ENCODE measurements around the gene HDAC1. TPM values are rescaled to one million over a fixed set of nuclear protein-coding genes. Genes with fewer than 3 reads are reported as not detected.
"Not testable (repeated sequence)": the region's sequence is repeated elsewhere in the genome, so short reads cannot be mapped to it uniquely, and the experiment has no call there.

HDAC1 gene
- total RNA-seq, 2 experiments from 2014 or later, result 259 to 263 TPM

DNA sequence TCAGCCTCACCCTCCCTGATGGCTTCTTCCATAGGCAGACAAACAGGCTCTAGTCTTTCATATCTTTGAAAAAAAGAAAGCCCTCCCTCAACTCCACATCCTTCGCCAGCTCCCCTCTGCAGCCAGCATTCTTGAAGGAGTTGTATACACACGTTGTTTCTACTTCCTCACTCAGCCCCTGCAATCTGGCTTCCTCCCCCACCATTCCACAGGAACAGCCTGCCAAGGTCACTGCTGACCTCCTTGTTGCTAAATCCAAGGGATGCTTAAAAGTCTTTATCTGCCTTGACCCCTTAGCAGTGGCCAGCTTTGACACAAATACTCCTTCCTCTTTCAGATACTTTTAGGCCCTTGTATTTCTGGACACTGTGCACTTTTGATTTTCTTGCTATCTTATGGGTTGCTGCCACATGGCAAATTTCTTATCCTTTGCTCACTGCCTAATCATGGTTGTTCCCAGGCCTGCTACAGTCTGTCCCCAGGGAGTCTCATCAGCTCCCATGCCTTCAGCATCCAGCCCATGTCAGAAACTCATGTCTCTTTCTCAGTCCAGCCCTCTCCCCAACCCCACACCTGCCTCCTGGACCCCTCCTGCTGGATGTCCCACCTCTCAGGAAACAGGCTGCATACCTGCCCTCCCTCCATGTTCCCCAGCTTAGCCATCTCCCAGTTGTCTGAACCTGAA, 62.1 kb downstream of the HDAC1 start:
- H3K79me2 ChIP-seq (ENCODE audit: insufficient read depth, low read depth, low read length), result no peaks in the 10 kb centered on the region
- H3K27ac ChIP-seq (ENCODE audit: low read depth, low read length, poor library complexity, severe bottlenecking), result no peak overlapping the region
- H3K9me3 ChIP-seq (ENCODE audit: low read length), result peaks cover 8% of the 10 kb centered on the region; the same call in 1 of the 2 replicates
- no peaks in the 10 kb centered on the region for H3K36me3 ChIP-seq (ENCODE audit: insufficient read depth, low read length)
- no peak for DNase-seq (ENCODE audit: low spot score)
- no peaks in the 10 kb centered on the region for H3K9me2 ChIP-seq (ENCODE audit: insufficient read depth, low read length)
- no peak overlapping the region for H3K4me3 ChIP-seq (ENCODE audit: low read depth, low read length, poor library complexity, severe bottlenecking)
- TF ChIP-seq, protein P1, sequence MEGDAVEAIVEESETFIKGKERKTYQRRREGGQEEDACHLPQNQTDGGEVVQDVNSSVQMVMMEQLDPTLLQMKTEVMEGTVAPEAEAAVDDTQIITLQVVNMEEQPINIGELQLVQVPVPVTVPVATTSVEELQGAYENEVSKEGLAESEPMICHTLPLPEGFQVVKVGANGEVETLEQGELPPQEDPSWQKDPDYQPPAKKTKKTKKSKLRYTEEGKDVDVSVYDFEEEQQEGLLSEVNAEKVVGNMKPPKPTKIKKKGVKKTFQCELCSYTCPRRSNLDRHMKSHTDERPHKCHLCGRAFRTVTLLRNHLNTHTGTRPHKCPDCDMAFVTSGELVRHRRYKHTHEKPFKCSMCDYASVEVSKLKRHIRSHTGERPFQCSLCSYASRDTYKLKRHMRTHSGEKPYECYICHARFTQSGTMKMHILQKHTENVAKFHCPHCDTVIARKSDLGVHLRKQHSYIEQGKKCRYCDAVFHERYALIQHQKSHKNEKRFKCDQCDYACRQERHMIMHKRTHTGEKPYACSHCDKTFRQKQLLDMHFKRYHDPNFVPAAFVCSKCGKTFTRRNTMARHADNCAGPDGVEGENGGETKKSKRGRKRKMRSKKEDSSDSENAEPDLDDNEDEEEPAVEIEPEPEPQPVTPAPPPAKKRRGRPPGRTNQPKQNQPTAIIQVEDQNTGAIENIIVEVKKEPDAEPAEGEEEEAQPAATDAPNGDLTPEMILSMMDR (conservative IDR thresholded peaks at IDR 0.05; ENCODE audit: low read length), result no peak
- TF ChIP-seq EZH2phosphoT487 (IDR thresholded peaks at IDR 0.05; ENCODE audit: borderline replicate concordance, low read depth, low read length), result no peak
- H3K4me1 ChIP-seq (ENCODE audit: insufficient read depth, low read length, poor library complexity, severe bottlenecking), result peaks cover 35% of the 10 kb centered on the region
- ChIA-PET POLR2A (interaction anchor here (0.5 kb wide), 1 partner anchor 675 kb away, joined by 4 read pairs; no protein-coding TSS in a partner anchor), CTCF (ENCODE audit: unreplicated experiment) (interaction anchor here (1.1 kb wide), 1 partner anchor 11 kb away, joined by 3 read pairs; no protein-coding TSS in a partner anchor)
- H2AFZ ChIP-seq (ENCODE audit: low read length), result no peak overlapping the region
- BruUV-seq (replicated peaks), result no TSS peak
- H4K20me1 ChIP-seq (ENCODE audit: insufficient read depth, low read length), result no peaks in the 10 kb centered on the region
- intact Hi-C loops (cut with micrococcal nuclease; ENCODE audit: unreplicated experiment), result no loop called here
- H3K4me2 ChIP-seq (ENCODE audit: low read length), result no peak overlapping the region

DNA sequence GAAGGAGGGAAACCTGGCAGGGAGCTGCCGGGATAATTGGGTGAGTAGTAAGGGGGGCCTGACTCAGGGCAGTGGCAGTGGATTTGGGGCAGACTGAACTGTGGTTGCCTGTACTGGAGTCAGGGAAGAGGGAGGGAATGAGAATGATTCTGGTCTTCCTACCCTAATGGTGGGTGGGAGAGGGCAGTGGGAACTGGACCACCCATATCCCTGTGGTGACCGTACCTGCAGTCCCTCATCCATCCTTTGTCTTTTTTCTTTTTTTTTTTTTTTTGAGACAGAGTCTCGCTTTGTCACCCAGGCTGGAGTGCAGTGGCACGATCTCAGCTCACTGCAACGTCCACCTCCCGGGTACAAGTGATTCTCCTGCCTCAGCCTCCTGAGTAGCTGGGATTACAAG, 63.9 kb downstream of the HDAC1 start:
- H3K27ac ChIP-seq (ENCODE audit: low read depth, low read length, poor library complexity, severe bottlenecking); H2AFZ ChIP-seq (ENCODE audit: low read length); DNase-seq (ENCODE audit: low spot score); CTCF ChIA-PET (ENCODE audit: unreplicated experiment); H3K4me3 ChIP-seq (ENCODE audit: low read depth, low read length, poor library complexity, severe bottlenecking); BruUV-seq (replicated peaks); H3K9me2 ChIP-seq (ENCODE audit: insufficient read depth, low read length); H3K9me3 ChIP-seq (ENCODE audit: low read length); H3K4me2 ChIP-seq (ENCODE audit: low read length); H3K79me2 ChIP-seq (ENCODE audit: insufficient read depth, low read depth, low read length); H3K36me3 ChIP-seq (ENCODE audit: insufficient read depth, low read length); H4K20me1 ChIP-seq (ENCODE audit: insufficient read depth, low read length); intact Hi-C loops (cut with micrococcal nuclease; ENCODE audit: unreplicated experiment): not testable (repeated sequence)
- peaks cover 40% of the 10 kb centered on the region for H3K4me1 ChIP-seq (ENCODE audit: insufficient read depth, low read length, poor library complexity, severe bottlenecking)
- POLR2A ChIA-PET, result interaction anchor here (0.5 to 0.6 kb wide), 2 partner anchors 247 to 294 kb away, joined by 3 read pairs; no protein-coding TSS in a partner anchor

DNA sequence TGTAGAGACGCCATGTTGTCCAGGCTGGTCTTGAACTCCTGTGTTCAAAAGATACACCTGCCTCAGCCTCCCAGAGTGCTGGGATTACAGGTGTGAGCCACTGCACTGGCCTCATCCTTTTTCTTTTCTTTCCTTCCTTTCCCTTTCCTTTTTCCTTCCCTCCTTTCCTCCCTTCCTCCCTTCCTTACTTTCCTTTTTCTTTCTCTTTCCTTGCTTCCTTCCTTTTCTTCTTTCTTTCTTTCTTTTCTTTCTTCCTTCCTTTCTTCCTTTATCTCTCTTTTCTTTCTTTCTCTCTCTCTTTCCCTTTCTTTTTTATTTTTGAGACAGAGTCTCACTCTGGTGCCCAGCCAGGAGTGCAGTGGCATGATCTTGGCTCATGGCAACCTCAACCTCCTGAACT, 64.6 kb downstream of the HDAC1 start:
- Histone ChIP-seq H3K9me3 (ENCODE audit: low read length) (no peaks in the 10 kb centered on the region), H3K36me3 (ENCODE audit: insufficient read depth, low read length) (no peaks in the 10 kb centered on the region), H3K9me2 (ENCODE audit: insufficient read depth, low read length) (no peaks in the 10 kb centered on the region), H3K4me3 (ENCODE audit: low read depth, low read length, poor library complexity, severe bottlenecking) (no peak overlapping the region), H2AFZ (ENCODE audit: low read length) (no peak overlapping the region), H3K4me1 (ENCODE audit: insufficient read depth, low read length, poor library complexity, severe bottlenecking) (peaks cover 38% of the 10 kb centered on the region), H3K27ac (ENCODE audit: low read depth, low read length, poor library complexity, severe bottlenecking) (no peak overlapping the region), H4K20me1 (ENCODE audit: insufficient read depth, low read length) (no peaks in the 10 kb centered on the region), H3K4me2 (ENCODE audit: low read length) (no peak overlapping the region), H3K79me2 (ENCODE audit: insufficient read depth, low read depth, low read length) (no peaks in the 10 kb centered on the region)
- ChIA-PET POLR2A (no interaction called here), CTCF (ENCODE audit: unreplicated experiment) (no interaction called here)
- no peak for DNase-seq (ENCODE audit: low spot score)
- intact Hi-C loops (cut with micrococcal nuclease; ENCODE audit: unreplicated experiment), result no loop called here
- TF ChIP-seq EZH2phosphoT487 (IDR thresholded peaks at IDR 0.05; ENCODE audit: borderline replicate concordance, low read depth, low read length), result no peak
- TF ChIP-seq, protein P1 (conservative IDR thresholded peaks at IDR 0.05; ENCODE audit: low read length), result no peak
- no TSS peak for BruUV-seq (replicated peaks)
